HG02938 (cell line): ENCODE results near the gene PRKAR1A.

Source experiments
- ATAC-seq: cut with Tn5 transposase; IDR thresholded peaks from one replicate; pipeline ENCODE4 v1.9.1; 2021; ENCODE audit warnings: mild to moderate bottlenecking, moderate library complexity; ENCODE audit not compliant: unreplicated experiment

Gene PRKAR1A

DNA sequence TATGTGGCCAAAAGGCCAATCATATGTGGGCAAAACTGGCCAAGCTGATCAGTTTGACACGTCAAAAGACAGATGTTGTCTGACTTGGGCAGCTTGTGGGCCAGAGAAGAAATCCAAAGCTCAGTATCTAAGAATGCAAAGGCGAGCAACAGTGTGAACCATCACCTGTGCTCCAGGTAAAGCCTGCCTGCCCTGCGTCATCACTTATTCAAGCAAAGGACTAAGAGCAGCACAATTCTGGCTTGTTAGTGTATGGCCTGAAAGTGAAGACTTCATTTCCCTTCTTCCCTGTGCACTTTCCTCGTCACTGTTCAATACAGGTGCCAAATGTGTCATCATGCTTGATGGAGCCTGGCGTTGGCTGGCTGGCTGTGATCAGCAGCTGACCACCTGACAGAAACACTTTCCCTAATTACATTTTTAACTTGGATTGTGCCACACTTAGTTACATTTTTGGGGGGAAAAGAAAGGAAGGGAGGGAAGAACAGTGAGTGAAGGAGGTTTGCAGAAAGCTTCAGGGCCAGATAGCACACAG is 84.2 kb downstream of the PRKAR1A start:
- ATAC-seq: no peak

DNA sequence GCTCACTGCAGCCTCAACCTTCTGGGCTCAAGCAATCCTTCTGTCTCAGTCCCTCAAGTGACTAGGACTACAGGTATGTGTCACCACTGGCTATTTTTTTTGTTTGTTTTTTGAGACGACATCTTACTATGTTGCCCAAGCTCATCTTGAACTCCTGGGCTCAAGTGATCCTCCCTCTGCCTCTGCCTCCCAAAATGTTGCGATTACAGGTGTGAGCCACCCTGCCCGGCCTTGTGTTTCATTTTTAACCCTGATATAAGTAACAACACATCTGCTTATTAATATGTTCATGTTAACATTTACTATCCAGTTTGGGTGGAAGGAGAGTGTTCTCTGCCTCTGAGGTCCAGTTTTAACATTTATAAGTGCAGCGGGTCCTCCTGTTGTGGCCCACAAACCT is 85.8 kb downstream of the PRKAR1A start:
- ATAC-seq: no peak

- no peak for ATAC-seq
Measured at GRCh38 chr17:68598545-68598961, 86.3 kb downstream of the PRKAR1A start.

GRCh38 chr17:68599091-68599490 is 86.9 kb downstream of the PRKAR1A start:
- no peak for ATAC-seq

DNA sequence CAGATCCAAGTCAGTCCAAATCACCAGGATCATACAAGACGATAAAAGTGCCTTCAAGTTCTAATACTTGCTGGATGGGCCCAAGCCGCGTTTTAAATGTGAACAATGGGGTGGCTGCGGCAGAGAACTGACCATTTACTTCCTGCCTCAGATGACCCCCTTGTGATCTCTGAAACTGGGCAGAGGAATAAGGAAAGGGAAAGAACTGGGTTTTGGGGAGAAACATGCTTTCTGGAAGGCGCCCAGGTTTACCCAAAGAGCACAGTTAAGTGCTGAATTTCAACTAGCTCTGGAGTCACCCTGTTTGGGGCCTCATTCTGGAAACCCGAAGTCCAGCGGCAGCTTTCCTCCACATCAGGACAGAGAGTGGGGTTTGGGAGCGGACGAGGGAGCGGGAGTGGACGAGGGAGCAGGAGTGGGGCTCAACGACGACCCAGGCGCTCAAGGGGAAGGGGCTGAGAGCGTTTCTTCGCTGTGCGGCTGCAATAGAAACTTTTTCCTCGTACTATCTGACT is 87.4 kb downstream of the PRKAR1A start:
- no peak for ATAC-seq

GRCh38 chr17:68600067-68600930 is 88.1 kb downstream of the PRKAR1A start:
- no peak for ATAC-seq
